NCI-H2107 treated with DMSO at 0.1 percent for 48 hours (cell line): ENCODE data around the gene HLA-A.

Experiments used
- DNase-seq: peaks from one replicate; lab custom pipeline; 2025; ENCODE audit not compliant: unreplicated experiment; lab: John Stamatoyannopoulos, UW

The HLA-A gene

DNA sequence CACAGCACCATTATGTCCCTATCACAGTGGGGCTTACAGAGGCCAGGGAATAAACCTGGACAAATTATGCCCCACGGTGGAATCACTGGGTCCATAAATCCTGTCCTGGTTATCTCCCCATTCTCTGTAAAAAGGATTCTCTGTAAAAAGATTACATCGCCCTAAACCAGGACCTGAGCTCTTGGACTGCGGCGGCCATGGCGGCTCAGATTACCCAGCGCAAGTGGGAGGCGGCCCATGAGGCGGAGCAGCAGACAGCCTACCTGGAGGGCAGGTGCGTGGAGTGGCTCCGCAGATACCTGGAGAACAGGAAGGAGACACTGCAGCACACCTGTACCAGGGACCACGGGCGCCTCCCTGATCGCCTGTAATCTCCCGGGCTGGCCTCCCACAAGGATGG is 8.4 kb upstream of the HLA-A start:
- DNase-seq = no peak

DNA sequence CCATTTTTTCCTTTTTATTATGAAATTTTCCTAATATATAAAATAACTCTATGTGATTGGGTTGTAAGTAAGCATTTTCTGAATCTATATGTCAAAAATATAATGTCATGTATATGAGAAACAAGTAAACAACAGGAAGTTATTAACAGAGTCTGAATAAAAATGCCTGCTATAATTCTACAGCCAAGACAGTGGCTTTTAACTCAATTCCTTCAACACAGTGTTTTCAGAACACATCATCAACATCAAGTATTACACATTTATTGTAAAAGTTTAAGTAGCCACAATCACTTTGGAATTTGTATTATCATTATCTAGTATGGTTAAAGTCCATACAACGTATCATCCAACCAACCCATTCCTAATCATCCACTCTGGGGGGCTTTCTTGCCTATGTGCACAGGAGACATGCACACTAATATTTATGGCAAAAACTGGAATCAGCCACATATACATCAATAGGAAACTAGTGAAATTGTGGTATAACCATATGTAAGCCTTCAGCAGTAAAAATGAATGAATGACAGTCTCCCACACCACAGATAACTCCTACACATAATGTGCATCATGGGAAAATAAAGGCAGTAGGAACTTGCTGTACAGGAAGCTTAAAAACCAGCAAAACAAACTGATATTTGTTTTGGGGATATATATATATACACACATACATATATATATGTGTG is 6.9 kb upstream of the HLA-A start:
- DNase-seq = no peak

DNA sequence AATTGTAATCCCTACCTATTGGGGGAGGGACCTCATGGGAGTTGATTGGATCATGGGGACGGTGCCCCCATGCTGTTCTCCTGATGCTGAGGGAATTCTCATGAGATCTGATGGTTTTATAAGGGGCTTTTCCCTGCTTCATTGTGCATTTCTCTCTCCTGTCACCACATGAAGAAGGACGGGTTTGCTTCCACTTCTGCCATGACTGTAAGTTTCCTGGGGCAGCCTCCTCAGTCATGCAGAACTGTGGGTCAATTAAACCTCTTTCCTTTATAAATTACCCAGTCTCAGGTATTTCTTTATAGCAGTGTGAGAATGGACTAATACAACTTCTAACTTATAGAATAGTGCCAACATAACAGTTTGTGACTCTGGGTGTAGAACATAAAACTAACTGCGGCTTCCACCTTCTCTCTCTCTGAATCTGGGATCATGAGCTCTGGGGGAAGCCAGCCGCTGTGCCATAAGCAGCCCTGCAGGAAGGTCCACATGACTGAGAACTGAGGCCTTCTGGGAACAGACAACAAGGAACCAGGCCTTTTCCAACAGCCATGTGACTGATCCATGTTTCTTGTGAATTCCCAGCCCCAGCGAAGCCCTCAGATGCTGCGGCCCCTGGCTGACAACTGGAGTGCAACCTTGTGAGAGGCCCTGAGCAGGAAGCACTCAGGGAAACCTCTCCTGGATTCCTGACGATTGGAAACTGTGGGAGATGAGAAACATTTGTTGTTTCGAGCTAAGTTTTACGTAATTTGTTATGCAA is 3.4 kb upstream of the HLA-A start:
- no peak for DNase-seq

DNA sequence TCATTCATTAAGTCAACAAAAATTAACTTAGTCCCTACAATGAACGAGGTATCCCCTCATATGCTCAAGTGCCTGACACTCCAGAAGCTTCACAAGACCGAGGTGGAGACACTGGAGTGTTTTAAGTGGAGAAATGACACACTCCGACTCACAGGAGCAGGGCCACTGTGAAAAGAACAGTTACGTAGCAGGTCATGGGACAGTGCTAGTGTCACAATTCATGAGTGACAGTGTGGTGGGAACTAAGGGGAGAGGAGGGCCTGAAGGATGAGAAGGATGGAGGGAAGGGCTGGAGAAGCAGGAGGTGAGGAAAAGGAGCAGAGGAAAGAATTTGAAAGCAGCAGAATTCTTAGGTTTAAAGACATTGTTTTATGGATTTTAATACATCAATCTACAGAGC is 1.3 kb upstream of the HLA-A start:
- DNase-seq = no peak

DNA sequence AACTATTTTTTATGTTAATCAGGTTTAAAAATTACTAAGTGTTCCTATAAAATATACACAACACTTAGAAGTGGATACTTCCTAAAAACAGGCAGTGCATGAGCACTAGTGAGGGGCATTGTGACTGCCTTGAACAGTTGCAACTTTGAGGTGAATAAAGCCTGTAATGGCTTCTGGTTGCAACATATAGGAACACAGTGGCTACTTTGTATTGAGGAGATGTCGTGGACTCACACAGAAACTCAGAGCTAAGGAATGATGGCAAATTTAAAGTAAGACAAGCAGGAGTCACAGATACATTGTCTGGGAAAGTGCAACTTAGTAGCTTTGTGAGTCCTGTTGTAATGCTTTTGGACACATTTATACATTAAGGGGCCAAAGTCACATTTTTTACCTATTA is 861 bp upstream of the HLA-A start:
- DNase-seq = no peak

DNA sequence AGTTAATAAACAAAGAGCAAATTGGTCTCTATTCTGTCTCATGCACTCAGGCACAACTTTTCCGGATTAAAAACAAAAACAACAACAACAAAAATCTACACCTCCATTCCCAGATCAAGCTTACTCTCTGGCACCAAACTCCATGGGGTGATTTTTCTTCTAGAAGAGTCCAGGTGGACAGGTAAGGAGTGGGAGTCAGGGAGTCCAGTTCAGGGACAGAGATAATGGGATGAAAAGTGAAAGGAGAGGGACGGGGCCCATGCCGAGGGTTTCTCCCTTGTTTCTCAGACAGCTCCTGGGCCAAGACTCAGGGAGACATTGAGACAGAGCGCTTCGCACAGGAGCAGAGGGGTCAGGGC is 437 bp upstream of the HLA-A start:
- DNase-seq = no peak

DNA sequence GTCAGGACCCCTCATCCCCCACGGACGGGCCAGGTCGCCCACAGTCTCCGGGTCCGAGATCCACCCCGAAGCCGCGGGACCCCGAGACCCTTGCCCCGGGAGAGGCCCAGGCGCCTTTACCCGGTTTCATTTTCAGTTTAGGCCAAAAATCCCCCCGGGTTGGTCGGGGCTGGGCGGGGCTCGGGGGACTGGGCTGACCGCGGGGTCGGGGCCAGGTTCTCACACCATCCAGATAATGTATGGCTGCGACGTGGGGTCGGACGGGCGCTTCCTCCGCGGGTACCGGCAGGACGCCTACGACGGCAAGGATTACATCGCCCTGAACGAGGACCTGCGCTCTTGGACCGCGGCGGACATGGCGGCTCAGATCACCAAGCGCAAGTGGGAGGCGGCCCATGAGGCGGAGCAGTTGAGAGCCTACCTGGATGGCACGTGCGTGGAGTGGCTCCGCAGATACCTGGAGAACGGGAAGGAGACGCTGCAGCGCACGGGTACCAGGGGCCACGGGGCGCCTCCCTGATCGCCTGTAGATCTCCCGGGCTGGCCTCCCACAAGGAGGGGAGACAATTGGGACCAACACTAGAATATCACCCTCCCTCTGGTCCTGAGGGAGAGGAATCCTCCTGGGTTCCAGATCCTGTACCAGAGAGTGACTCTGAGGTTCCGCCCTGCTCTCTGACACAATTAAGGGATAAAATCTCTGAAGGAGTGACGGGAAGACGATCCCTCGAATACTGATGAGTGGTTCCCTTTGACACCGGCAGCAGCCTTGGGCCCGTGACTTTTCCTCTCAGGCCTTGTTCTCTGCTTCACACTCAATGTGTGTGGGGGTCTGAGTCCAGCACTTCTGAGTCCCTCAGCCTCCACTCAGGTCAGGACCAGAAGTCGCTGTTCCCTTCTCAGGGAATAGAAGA is 978 bp downstream of the HLA-A start:
- no peak for DNase-seq

DNA sequence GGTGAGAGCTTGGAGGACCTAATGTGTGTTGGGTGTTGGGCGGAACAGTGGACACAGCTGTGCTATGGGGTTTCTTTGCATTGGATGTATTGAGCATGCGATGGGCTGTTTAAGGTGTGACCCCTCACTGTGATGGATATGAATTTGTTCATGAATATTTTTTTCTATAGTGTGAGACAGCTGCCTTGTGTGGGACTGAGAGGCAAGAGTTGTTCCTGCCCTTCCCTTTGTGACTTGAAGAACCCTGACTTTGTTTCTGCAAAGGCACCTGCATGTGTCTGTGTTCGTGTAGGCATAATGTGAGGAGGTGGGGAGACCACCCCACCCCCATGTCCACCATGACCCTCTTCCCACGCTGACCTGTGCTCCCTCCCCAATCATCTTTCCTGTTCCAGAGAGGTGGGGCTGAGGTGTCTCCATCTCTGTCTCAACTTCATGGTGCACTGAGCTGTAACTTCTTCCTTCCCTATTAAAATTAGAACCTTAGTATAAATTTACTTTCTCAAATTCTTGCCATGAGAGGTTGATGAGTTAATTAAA is 3.0 kb downstream of the HLA-A start:
- no peak for DNase-seq

DNA sequence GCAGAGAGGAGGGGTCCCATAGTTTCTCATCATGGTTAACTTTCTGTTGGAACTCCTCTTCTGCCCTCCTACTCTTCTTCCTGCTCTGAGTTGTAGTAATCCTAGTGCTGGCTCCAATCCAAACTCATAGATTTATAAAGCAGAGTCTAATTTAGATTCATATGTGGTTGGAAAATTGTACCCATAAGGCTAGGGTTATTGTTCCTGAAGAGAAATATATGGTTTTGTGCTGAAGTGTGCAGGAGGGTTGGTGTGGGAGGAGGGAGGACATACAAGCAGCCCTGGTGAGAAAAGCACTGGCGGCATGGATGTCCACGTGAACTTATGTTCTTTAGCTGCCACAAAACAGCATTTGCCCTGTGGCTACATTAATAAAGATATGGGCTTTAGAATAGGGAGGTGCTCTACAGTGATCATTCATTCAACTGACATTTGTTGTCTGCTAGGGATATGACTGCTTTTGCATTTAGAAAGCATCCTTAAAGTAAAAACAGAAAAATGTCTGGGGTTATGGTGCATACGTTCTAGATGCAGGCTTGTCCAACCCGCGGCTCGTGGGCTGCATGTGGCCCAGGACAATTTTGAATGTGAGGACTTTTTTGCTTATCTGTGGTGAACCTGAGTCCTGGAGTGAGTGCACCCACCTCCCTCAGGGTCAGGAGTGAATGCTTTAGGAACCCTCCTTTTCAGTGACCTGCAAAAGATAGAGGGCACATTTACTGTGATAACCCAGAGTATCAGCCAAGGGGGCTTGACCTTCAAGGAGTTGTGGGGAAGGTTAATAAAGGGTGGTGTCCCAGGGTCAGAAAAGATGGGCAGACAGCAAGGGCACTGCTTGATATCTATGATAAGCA is 4.1 kb downstream of the HLA-A start:
- DNase-seq = no peak

DNA sequence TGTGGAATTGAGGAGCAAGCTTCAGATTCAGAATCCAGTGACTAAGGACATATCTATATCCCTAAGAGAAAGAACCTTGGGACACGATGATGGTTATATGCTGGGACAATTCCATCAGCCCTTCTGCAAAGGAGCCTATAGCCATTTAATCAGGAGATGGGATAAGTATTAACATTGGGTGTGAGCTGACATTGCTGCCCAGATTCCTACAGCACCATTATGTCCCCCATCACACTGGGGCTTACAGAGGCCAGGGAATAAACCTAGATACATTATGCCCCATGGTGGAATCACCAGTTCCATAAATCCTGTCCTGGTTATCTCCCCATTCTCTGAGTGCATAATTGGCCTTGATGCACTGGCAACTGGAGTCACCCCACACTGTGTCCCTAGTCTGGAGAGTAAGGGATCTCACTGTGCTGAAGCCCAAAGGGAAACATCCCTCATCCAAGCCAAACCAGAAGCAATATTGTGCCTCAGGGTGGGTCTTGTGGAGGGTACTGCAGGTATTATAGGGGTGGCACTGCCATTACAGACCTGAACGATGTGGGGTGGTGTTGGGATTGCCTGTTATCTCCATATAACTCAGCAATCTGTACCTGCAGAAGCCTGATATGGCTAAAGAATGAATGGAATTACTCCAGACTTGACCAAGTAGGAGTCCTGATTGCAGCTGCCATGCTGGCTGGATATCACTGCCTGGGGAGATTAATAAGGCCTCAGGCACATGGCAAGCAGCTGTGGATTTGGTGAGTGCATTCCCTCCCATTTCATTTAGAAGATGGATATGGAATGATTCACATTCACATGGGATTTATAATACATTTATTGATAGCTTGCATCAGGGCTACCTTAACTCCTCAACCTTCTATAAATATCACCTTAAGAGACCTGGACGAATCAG is 5.0 kb downstream of the HLA-A start:
- DNase-seq = no peak

DNA sequence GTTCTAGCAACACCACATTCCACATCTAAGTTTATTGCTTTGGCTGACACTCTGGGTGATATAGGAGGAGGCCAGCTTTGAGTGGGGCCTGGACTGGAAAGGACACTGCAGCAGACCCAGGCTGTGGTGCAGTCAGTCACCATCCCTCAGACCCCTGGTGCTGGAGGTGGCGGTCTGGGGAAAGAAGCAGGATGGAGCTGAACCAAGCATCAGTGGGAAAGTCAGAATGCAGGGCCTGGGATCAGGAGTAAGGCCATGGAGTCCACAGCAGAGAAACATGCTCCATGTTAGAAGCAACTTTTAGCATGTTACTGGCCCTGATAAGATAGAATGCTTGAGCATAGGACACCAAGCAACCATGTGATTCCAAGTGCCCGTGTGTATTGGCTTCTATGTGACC is 5.9 kb downstream of the HLA-A start:
- DNase-seq = no peak

DNA sequence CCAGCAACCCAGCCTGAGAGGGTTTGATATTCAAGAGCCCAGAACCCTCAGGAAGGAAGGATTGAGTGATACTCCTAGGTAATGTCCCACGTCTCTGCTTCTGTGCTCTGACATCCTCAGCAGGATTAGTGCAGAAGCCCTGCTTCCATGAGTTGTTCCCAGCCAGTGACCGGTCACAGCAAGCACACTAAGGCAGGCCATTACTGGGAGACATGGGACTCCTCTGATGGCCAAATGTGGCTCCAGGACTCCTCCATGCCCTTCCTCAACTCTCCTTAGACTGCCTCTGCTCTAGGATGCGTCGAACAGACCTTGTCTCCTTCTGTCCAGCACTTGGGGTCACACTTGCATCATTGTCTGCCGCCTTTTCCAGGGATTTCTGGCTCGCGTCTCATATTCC is 7.6 kb downstream of the HLA-A start:
- DNase-seq = no peak

DNA sequence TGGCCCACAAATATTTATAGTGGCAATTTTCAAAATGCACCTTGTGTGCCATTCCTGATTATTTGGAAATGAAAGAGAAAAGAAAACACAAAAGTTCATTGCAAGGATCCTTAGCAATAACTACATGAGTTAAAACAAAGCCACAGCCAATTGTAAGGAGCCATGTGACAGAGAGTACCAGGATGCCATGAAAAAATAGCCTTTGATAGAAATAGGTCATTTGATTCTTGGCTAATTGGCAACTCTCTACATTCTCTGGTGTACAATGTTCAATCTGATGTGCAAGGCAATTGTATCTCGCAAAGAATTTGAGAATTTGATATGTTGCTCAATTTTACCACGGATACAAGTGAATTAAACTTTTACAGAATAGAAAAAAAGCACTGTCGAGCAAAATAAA is 9.6 kb downstream of the HLA-A start:
- DNase-seq = no peak

DNA sequence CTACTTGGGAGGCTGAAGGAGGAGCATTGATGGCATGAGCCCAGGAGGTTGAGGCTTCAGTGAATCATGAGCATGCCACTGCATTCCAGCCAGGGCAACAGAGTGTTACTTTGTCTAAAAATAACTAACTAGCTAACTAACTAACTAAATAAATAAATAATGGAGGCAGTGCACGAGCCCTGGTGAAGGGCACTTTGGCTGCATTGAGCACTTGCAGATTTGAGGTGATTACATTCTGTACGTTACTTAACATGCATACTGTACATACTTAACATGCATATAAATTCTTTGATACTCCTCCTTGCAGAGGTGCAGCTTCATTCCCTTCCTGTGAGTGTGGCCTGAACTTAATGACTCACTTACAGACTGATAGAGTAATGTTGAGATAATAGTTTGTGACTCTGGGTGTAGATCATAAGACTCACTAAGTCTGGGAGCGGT is 10.7 kb downstream of the HLA-A start:
- no peak for DNase-seq

DNA sequence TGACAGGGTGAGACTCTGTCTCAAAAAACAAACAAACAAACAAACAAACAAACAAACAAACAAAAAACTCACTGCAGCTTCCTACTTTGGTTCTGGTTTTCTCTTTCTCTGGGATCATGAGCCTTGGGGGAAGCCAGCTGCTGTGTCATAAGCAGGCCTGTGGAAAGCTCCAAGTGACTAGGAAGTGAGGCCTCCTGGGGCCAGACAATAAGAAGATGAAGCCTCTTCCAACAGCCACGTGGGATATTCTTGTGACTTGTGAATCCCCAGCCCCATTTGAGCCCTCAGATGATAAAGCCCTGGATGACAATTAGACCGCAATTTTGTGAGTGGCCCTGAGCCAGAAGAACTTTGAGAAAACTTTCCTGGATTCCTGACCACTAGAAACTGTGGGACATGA is 11.4 kb downstream of the HLA-A start:
- DNase-seq = no peak

DNA sequence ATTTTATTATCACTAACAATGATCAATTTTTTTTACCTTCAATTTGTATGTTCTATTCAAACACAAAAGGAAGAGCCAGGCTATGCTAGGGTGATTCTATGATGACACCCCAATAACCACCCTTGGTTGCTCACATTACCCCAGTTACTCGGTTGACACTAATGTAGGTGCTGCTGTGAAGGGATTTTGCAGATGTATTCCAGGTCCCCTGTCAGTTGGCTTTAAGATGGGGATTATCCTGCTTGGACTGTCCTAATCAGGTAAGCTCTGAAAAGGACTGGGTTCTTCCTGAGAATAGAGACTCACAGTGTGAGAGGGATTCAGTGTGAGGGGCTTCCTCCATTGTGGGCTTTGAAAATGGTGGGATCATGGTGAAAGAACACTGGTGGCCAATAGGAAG is 11.9 kb downstream of the HLA-A start:
- DNase-seq = no peak

DNA sequence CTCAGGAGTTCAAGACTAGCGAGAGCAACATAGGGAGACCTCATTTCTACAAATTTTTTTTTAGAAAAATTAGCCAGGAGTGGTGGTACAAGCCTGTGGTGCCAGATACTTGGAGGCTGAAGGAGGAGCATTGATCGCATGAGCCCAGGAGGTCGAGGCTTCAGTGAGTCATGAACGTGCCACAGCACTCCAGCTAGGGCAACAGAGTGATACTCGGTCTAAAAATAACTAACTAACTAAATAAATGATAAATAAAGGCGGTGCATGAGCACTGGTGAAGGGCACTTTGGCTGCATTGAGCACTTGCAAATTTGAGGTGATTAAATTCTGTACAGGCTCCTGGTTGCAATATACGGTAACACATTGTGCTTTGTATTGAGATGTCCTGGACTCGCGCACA is 13.5 kb downstream of the HLA-A start:
- no peak for DNase-seq

DNA sequence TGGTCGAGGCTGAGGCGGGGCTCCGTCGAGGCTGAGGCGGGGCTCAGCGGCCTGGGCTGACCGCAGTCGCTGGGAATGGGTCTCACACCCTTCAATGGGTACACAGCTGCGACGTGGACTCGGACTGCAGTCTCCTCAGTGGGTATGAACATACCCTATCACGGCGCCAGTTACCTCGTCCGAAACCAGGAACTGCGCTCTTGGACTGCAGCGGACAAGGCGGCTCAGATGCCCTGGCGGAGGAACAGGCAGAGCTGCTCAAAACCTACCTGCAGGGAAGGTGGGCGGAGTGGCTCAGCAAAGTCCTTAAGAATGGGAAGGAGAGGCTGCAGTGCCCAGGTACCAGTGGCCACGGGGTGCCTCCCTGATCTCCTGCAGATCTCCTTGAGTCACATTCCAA is 14.2 kb downstream of the HLA-A start:
- no peak for DNase-seq

DNA sequence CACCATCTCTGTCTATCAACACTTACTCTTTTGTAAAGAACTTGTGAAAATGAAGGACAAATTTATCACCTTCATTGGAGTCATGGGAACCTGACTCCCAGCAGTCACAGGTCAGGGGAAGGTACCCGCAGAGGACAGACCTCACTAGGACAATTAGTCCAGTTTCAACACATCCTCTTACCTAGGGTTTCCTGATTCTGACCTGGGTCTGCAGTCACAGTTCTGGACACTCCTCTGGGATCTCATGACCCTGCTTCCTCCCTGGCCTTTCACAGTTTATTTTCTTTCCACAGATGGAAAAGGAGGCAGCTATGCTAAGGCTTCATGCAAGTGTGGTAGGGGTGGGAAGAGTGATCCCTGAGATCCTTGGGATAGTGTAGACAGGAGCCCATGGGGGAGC is 15.7 kb downstream of the HLA-A start:
- no peak for DNase-seq

DNA sequence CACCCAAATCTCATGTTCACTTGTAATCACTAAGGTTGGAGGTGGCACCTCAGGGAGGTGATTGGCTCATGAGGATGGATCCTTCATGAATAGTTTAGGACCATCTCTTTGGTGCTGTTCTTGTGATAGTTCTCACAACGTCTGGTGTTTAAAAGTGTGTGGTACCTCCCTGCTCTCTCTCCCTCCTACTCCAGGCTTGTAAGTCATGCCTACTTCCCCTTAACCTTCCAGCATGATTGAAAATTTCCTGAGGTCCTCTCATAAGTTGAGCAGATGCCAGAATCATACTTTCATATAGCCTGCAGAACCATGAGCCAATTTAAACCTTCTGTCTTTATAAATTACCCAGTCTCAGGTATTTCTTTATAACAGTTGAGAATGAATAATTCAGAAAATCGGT is 16.6 kb downstream of the HLA-A start:
- no peak for DNase-seq
